B cell (primary cell): ENCODE data around the gene GRM4. TPM values are rescaled to one million over a fixed set of nuclear protein-coding genes. Genes with fewer than 3 reads are reported as not detected.

Experiments used
- ATAC-seq: fragments of 200-7000 bp; cut with Tn5 transposase; one replicate; pipeline ENCODE4 v1.10.0; 2021; ENCODE audit warnings: low read depth, mild to moderate bottlenecking, moderate number of reproducible peaks, moderate library complexity
- CTCF ChIA-PET: fragments of 350-600 bp; sonication (Branson Sonifier 250); formaldehyde crosslinking; loops from one replicate; lab custom pipeline; 2021; ENCODE audit warnings: antibody characterized with exemption, inconsistent platforms; lab: Charles Lee
- POLR2A ChIA-PET: fragments of 350-600 bp; sonication (Branson Sonifier 250); formaldehyde crosslinking; loops from one replicate; lab custom pipeline; 2021; ENCODE audit warnings: antibody characterized with exemption; lab: Charles Lee
- DNase-seq: peaks from one replicate; pipeline ENCODE4 v3.0.0; 2013
- H2AFZ ChIP-seq: 2 replicates; pipeline ENCODE4 v1.6.1; 2012; ENCODE audit warnings: mild to moderate bottlenecking, low read depth, low read length; ENCODE audit not compliant: insufficient read depth, poor library complexity, severe bottlenecking
- H3K27ac ChIP-seq, 2 donors: 1 replicate in 1 of 2; 2 replicates in 1 of 2; pipeline ENCODE4 v1.5.1; 2012 to 2013; ENCODE audit warnings: low read length in 2 of 2, mild to moderate bottlenecking in 2 of 2, moderate library complexity in 1 of 2
- H3K27me3 ChIP-seq, 4 experiments: fragments of 200-600 bp in 1 of 4; sonication (generic) in 1 of 4; replicated peaks in 1 of 4; 1 replicate in 2 of 4; 2 replicates in 2 of 4; pipeline versions ENCODE4 v1.6.1 to v1.7.0; 2013 to 2016; ENCODE audit warnings: low read length in 3 of 4, mild to moderate bottlenecking in 2 of 4, mixed read lengths in 1 of 4, moderate library complexity in 1 of 4; ENCODE audit not compliant: insufficient read depth in 4 of 4, control insufficient read depth in 3 of 4; ENCODE audit errors: control extremely low read depth in 1 of 4
- H3K36me3 ChIP-seq, 2 experiments: replicated peaks in 1 of 2; 1 replicate in 1 of 2; 2 replicates in 1 of 2; pipeline versions ENCODE4 v1.6.1 to v1.7.1; 2013; ENCODE audit warnings: low read length in 1 of 2; ENCODE audit not compliant: insufficient read depth in 2 of 2, control insufficient read depth in 1 of 2; ENCODE audit errors: control extremely low read depth in 1 of 2, extremely low read depth in 1 of 2
- H3K4me1 ChIP-seq, 2 donors: fragments of 200-600 bp in 1 of 2; sonication (generic) in 1 of 2; 1 replicate in 1 of 2; 2 replicates in 1 of 2; pipeline versions ENCODE4 v1.5.1 to v1.6.1; 2013 to 2017; ENCODE audit warnings: low read length in 2 of 2; ENCODE audit not compliant: control insufficient read depth in 2 of 2, insufficient read depth in 2 of 2
- H3K4me2 ChIP-seq: replicated peaks from 2 replicates; pipeline ENCODE3; 2012; ENCODE audit warnings: mild to moderate bottlenecking, low read depth, low read length; ENCODE audit not compliant: poor library complexity, severe bottlenecking
- H3K4me3 ChIP-seq, 5 experiments: fragments of 200-600 bp in 1 of 5; sonication (generic) in 1 of 5; 1 replicate in 3 of 5; 2 replicates in 2 of 5; pipeline versions ENCODE4 v1.5.1 to v1.7.0; 2011 to 2016; ENCODE audit warnings: low read length in 4 of 5, mild to moderate bottlenecking in 4 of 5, low read depth in 2 of 5, control low read depth in 1 of 5, moderate library complexity in 1 of 5; ENCODE audit not compliant: insufficient read depth in 1 of 5; ENCODE audit errors: control extremely low read depth in 1 of 5, extremely low read depth in 1 of 5
- H3K79me2 ChIP-seq: fragments of 200-600 bp; sonication (generic); one replicate; pipeline ENCODE4 v1.6.0; 2016; ENCODE audit warnings: low read length; ENCODE audit not compliant: control insufficient read depth, insufficient read depth
- H3K9ac ChIP-seq: fragments of 200-600 bp; sonication (generic); 2 replicates; pipeline ENCODE4 v1.6.1; 2017; ENCODE audit warnings: mild to moderate bottlenecking, low read length, moderate library complexity
- H3K9me3 ChIP-seq, 3 donors: one replicate each; pipeline versions ENCODE4 v1.6.1 to v1.7.1; 2013; ENCODE audit warnings: low read length in 2 of 3; ENCODE audit not compliant: control insufficient read depth in 2 of 3, insufficient read depth in 1 of 3; ENCODE audit errors: control extremely low read depth in 1 of 3
- H4K20me1 ChIP-seq: 2 replicates; pipeline ENCODE4 v1.6.0; 2012; ENCODE audit warnings: mild to moderate bottlenecking, low read length; ENCODE audit not compliant: insufficient read depth, control insufficient read depth, poor library complexity, severe bottlenecking
- H3K27ac Mint-ChIP-seq: one replicate; pipeline ENCODE4 v1.8.0; 2021; ENCODE audit warnings: mixed read lengths
- H3K27me3 Mint-ChIP-seq: one replicate; pipeline ENCODE4 v1.8.0; 2021; ENCODE audit warnings: mixed read lengths
- H3K4me1 Mint-ChIP-seq: one replicate; pipeline ENCODE4 v1.8.0; 2021; ENCODE audit warnings: mixed read lengths
- H3K4me3 Mint-ChIP-seq: one replicate; pipeline ENCODE4 v1.8.0; 2021; ENCODE audit warnings: mixed read lengths
- H3K9me3 Mint-ChIP-seq: one replicate; pipeline ENCODE4 v1.8.0; 2022; ENCODE audit warnings: mixed read lengths; ENCODE audit not compliant: insufficient read depth
- EZH2 ChIP-seq: IDR thresholded peaks from 2 replicates; pipeline ENCODE4 v1.6.1; 2012; ENCODE audit warnings: borderline replicate concordance, low read depth, mild to moderate bottlenecking, moderate library complexity, low read length; ENCODE audit not compliant: insufficient read depth, poor library complexity, severe bottlenecking
- WGBS: methylation state at CpG from one replicate; pipeline ENCODE4 v1.1.5; 2013; ENCODE audit warnings: missing lambda C conversion rate; ENCODE audit not compliant: insufficient coverage; 5-methylcytosine and 5-hydroxymethylcytosine counted together
- intact Hi-C: fragments of 100-400 bp; cut with micrococcal nuclease; formaldehyde crosslinking; loops from one replicate; pipeline ENCODE4 v1.10.0; 2022
- polyA plus RNA-seq: library from polyadenylated mRNA; depleted of rRNA; stranded (reverse); fragments of >200 nt; gene quantifications from 2 replicates; pipeline ENCODE4 v1.2.3, GENCODE V29; 2012
- total RNA-seq, 2 donors: library from RNA; stranded (reverse); fragments of 120-200 nt in 1 of 2; gene quantifications; 1 replicate in 1 of 2; 2 replicates in 1 of 2; pipeline versions ENCODE4 v1.2.3 to v1.2.4, GENCODE V29; 2013 to 2022
- TF ChIP-seq, protein P1 (sequence below): fragments of 200-600 bp; IDR thresholded peaks from one replicate; pipeline ENCODE4 v1.8.0; 2022; ENCODE audit warnings: antibody characterized with exemption, mild to moderate bottlenecking

GRM4 gene
- total and polyA plus RNA-seq, 2 donors (not counting 1 experiment from before 2014, with no cell fraction given) = 0.04 TPM; not detected in 1

- Histone ChIP-seq H3K27me3 (peaks cover 0 to 7% (median 0%) of the 10 kb centered on the region in 4 experiments), H3K79me2 (no peaks in the 10 kb centered on the region), H3K4me3 (no peak overlapping the region), H3K27ac (no peak overlapping the region), H3K36me3 (no peaks in the 10 kb centered on the region), H3K9ac (no peak overlapping the region), H2AFZ (no peak overlapping the region), H4K20me1 (no peaks in the 10 kb centered on the region), H3K4me2 (no peak overlapping the region), H3K9me3 (no peaks in the 10 kb centered on the region), H3K4me1 (no peaks in the 10 kb centered on the region)
- no peak for DNase-seq
- CTCF ChIA-PET = interaction anchor here (0.9 kb wide), 1 partner anchor 9 kb away, joined by 3 read pairs; no protein-coding TSS in a partner anchor
- no peaks in the 10 kb centered on the region for H3K9me3 Mint-ChIP-seq
- H3K27me3 Mint-ChIP-seq = peaks cover 6% of the 10 kb centered on the region
- intact Hi-C loops = no loop called here
- WGBS = 72% methylated on average over 7 of the region's 7 CpGs
- H3K4me1 Mint-ChIP-seq = no peaks in the 10 kb centered on the region
- no peak overlapping the region for H3K27ac Mint-ChIP-seq
- H3K4me3 Mint-ChIP-seq = no peak overlapping the region
- POLR2A ChIA-PET = no interaction called here
- TF ChIP-seq EZH2 = no peak
- no peak for ATAC-seq
Observed at GRCh38 chr6:34062815-34063214, 83.1 kb downstream of the GRM4 start.

DNA sequence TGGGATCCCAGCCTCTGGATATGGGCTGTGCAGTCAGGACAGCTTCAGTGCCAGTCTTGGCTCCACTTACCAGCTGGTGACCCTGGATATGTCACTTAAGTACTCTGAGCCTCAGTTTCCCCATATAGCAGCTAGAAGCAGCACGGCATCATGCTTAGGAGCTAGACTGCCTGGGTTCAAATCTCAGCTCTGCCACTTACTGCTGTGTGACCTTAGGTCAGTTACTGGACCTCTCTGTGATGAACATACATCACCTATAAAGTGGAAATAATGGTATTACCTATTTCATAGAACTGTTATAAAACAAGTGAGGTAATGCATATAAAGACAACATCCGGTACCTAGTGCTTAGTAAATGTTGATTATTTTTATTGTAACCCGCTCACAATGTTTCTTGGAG lies 83.7 kb downstream of the GRM4 start:
- 93% methylated on average over 2 of the region's 3 CpGs for WGBS
- no peak overlapping the region for H3K9ac ChIP-seq
- no peaks in the 10 kb centered on the region for H3K9me3 ChIP-seq
- peaks cover 0 to 7% (median 0%) of the 10 kb centered on the region in 4 experiments for H3K27me3 ChIP-seq
- ATAC-seq (no peak), DNase-seq (no peak)
- H2AFZ ChIP-seq = no peak overlapping the region
- H3K27me3 Mint-ChIP-seq = peaks cover 6% of the 10 kb centered on the region
- intact Hi-C loops = no loop called here
- H3K4me1 ChIP-seq = no peaks in the 10 kb centered on the region
- H3K36me3 ChIP-seq = no peaks in the 10 kb centered on the region
- H4K20me1 ChIP-seq = no peaks in the 10 kb centered on the region
- TF ChIP-seq, protein P1, sequence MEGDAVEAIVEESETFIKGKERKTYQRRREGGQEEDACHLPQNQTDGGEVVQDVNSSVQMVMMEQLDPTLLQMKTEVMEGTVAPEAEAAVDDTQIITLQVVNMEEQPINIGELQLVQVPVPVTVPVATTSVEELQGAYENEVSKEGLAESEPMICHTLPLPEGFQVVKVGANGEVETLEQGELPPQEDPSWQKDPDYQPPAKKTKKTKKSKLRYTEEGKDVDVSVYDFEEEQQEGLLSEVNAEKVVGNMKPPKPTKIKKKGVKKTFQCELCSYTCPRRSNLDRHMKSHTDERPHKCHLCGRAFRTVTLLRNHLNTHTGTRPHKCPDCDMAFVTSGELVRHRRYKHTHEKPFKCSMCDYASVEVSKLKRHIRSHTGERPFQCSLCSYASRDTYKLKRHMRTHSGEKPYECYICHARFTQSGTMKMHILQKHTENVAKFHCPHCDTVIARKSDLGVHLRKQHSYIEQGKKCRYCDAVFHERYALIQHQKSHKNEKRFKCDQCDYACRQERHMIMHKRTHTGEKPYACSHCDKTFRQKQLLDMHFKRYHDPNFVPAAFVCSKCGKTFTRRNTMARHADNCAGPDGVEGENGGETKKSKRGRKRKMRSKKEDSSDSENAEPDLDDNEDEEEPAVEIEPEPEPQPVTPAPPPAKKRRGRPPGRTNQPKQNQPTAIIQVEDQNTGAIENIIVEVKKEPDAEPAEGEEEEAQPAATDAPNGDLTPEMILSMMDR = no peak
- no peak for TF ChIP-seq EZH2
- ChIA-PET POLR2A (no interaction called here), CTCF (interaction anchor here (0.9 kb wide), 1 partner anchor 8 kb away, joined by 3 read pairs; no protein-coding TSS in a partner anchor)
- no peaks in the 10 kb centered on the region for H3K4me1 Mint-ChIP-seq
- no peak overlapping the region for H3K27ac Mint-ChIP-seq
- H3K4me3 Mint-ChIP-seq = no peak overlapping the region
- no peak overlapping the region for H3K4me3 ChIP-seq
- H3K4me2 ChIP-seq = no peak overlapping the region
- no peaks in the 10 kb centered on the region for H3K79me2 ChIP-seq
- no peak overlapping the region for H3K27ac ChIP-seq
- H3K9me3 Mint-ChIP-seq = no peaks in the 10 kb centered on the region
